ENCODE measurements around the gene SETD7. TPM values are rescaled to one million over a fixed set of nuclear protein-coding genes. Genes with fewer than 3 reads are reported as not detected.

Gene SETD7
- total and polyA plus RNA-seq, 2 donors (not counting 3 experiments of a cell fraction or from before 2014, with no cell fraction given), result 18.8 to 39.9 TPM

- ChIA-PET POLR2A (no interaction called here), CTCF (interaction anchor here (1.4 to 1.5 kb wide), 3 partner anchors 8 to 446 kb away, joined by 3 to 6 read pairs (median 4); no protein-coding TSS in a partner anchor)
- Histone ChIP-seq H2AFZ (ENCODE audit: low read depth, low read length) (no peak overlapping the region), H3K9me3 (replicated peaks; ENCODE audit: control insufficient read depth, insufficient read depth, low read length) (no peaks in the 10 kb centered on the region), H3K27ac (ENCODE audit: insufficient read depth, low read depth, low read length) (no peak overlapping the region), H4K20me1 (replicated peaks; ENCODE audit: control insufficient read depth, extremely low read depth, insufficient read depth, low read length) (peaks cover 4% of the 10 kb centered on the region), H3K27me3 (ENCODE audit: control insufficient read depth in 2 of 2, insufficient read depth in 2 of 2, low read length in 2 of 2) (no peaks in the 10 kb centered on the region), H3K9ac (replicated peaks; ENCODE audit: extremely low read depth, insufficient read depth, low read length) (no peak overlapping the region), H3K9me1 (replicated peaks; ENCODE audit: control insufficient read depth, extremely low read depth, insufficient read depth, low read length) (no peaks in the 10 kb centered on the region), H3K4me1 (ENCODE audit: control insufficient read depth, extremely low read depth, insufficient read depth, low read length) (no peaks in the 10 kb centered on the region), H3K4me2 (ENCODE audit: insufficient read depth, low read length) (no peak overlapping the region), H3K36me3 (ENCODE audit: control insufficient read depth in 2 of 2, extremely low read depth in 1 of 2, insufficient read depth in 2 of 2, low read length in 2 of 2) (peaks cover 6 to 11% of the 10 kb centered on the region in 2 experiments), H3K79me2 (ENCODE audit: control insufficient read depth, insufficient read depth, low read length) (peaks cover 6% of the 10 kb centered on the region), H3K4me3 (replicated peaks in 1 of 3; ENCODE audit: insufficient read depth in 1 of 3, low read depth in 1 of 3, low read length in 3 of 3) (no peak overlapping the region)
- no peak for FAIRE-seq
- dilution Hi-C loops (cut with MboI; ENCODE audit: extremely low pct_ligation_motif_present, low sequenced_read_pairs), result no loop called here
- no peak for TF ChIP-seq JUN (IDR thresholded peaks at IDR 0.05; ENCODE audit: borderline replicate concordance, insufficient read depth, insufficient read length, low read depth)
- TF ChIP-seq POLR2AphosphoS5 (IDR thresholded peaks at IDR 0.05; ENCODE audit: insufficient read depth, low read depth, low read length), result no peak
- TF ChIP-seq MYC (IDR thresholded peaks at IDR 0.05; ENCODE audit: low read depth, low read length), result no peak
- TF ChIP-seq MAX (IDR thresholded peaks at IDR 0.05; ENCODE audit: insufficient read depth, insufficient read length), result no peak
- TF ChIP-seq EZH2 (IDR thresholded peaks at IDR 0.05; ENCODE audit: borderline replicate concordance, low read depth, low read length, severe bottlenecking), result no peak
- no peak for TF ChIP-seq FOS (IDR thresholded peaks at IDR 0.05; ENCODE audit: borderline replicate concordance, insufficient read depth, low read length)
- TF ChIP-seq POLR2A (IDR thresholded peaks at IDR 0.05; ENCODE audit: low read depth, low read length), result no peak
- TF ChIP-seq GATA2 (IDR thresholded peaks at IDR 0.05; ENCODE audit: insufficient read depth, insufficient read length, low read depth, low read length), result no peak
- no peak for DNase-seq (ENCODE audit: low read depth, low spot score)
- BruUV-seq (replicated peaks), result no TSS peak
- intact Hi-C loops (cut with micrococcal nuclease), result no loop called here
Observed at GRCh38 chr4:139476363-139476762, 79.7 kb downstream of the SETD7 start.

DNA sequence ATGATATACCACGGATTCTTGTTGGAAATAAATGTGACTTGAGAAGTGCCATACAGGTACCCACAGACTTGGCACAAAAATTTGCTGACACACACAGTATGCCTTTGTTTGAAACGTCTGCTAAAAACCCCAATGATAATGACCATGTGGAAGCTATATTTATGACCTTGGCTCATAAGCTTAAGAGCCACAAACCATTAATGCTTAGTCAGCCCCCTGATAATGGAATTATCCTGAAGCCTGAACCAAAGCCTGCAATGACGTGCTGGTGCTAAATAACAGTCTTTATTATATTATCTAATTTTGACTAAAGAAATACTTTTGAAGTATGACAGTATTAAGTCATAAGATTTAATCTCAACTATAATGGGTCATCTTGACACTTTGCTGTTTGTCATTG, 83.2 kb downstream of the SETD7 start:
- Histone ChIP-seq H3K27me3 (ENCODE audit: control insufficient read depth in 2 of 2, insufficient read depth in 2 of 2, low read length in 2 of 2) (no peaks in the 10 kb centered on the region), H3K4me1 (ENCODE audit: control insufficient read depth, extremely low read depth, insufficient read depth, low read length) (no peaks in the 10 kb centered on the region), H3K36me3 (ENCODE audit: control insufficient read depth in 2 of 2, extremely low read depth in 1 of 2, insufficient read depth in 2 of 2, low read length in 2 of 2) (peaks cover 6 to 11% of the 10 kb centered on the region in 2 experiments), H3K4me3 (replicated peaks in 1 of 3; ENCODE audit: insufficient read depth in 1 of 3, low read depth in 1 of 3, low read length in 3 of 3) (no peak overlapping the region), H3K9me3 (replicated peaks; ENCODE audit: control insufficient read depth, insufficient read depth, low read length) (no peaks in the 10 kb centered on the region), H4K20me1 (replicated peaks; ENCODE audit: control insufficient read depth, extremely low read depth, insufficient read depth, low read length) (peaks cover 9% of the 10 kb centered on the region), H3K9ac (replicated peaks; ENCODE audit: extremely low read depth, insufficient read depth, low read length) (no peak overlapping the region), H3K4me2 (ENCODE audit: insufficient read depth, low read length) (no peak overlapping the region), H2AFZ (ENCODE audit: low read depth, low read length) (no peak overlapping the region), H3K79me2 (ENCODE audit: control insufficient read depth, insufficient read depth, low read length) (peaks cover 40% of the 10 kb centered on the region), H3K27ac (ENCODE audit: insufficient read depth, low read depth, low read length) (no peak overlapping the region), H3K9me1 (replicated peaks; ENCODE audit: control insufficient read depth, extremely low read depth, insufficient read depth, low read length) (no peaks in the 10 kb centered on the region)
- CTCF ChIA-PET, result interaction anchor here (0.6 to 1.3 kb wide), 4 partner anchors 23 to 442 kb away, joined by 3 to 4 read pairs (median 3); no protein-coding TSS in a partner anchor
- intact Hi-C loops (cut with micrococcal nuclease), result no loop called here
- TF ChIP-seq FOS (IDR thresholded peaks at IDR 0.05; ENCODE audit: borderline replicate concordance, insufficient read depth, low read length), result no peak
- no peak for TF ChIP-seq MYC (IDR thresholded peaks at IDR 0.05; ENCODE audit: low read depth, low read length)
- TF ChIP-seq POLR2AphosphoS5 (IDR thresholded peaks at IDR 0.05; ENCODE audit: insufficient read depth, low read depth, low read length), result no peak
- TF ChIP-seq JUN (IDR thresholded peaks at IDR 0.05; ENCODE audit: borderline replicate concordance, insufficient read depth, insufficient read length, low read depth), result no peak
- no peak for TF ChIP-seq POLR2A (IDR thresholded peaks at IDR 0.05; ENCODE audit: low read depth, low read length)
- TF ChIP-seq CTCF (IDR thresholded peaks at IDR 0.05; ENCODE audit: extremely low read depth in 1 of 2, insufficient read depth in 1 of 2, low read depth in 1 of 2, low read length in 2 of 2), result no peak
- no peak for TF ChIP-seq MAX (IDR thresholded peaks at IDR 0.05; ENCODE audit: insufficient read depth, insufficient read length)
- no peak for TF ChIP-seq GATA2 (IDR thresholded peaks at IDR 0.05; ENCODE audit: insufficient read depth, insufficient read length, low read depth, low read length)
- no peak for TF ChIP-seq EZH2 (IDR thresholded peaks at IDR 0.05; ENCODE audit: borderline replicate concordance, low read depth, low read length, severe bottlenecking)
- dilution Hi-C loops (cut with MboI; ENCODE audit: extremely low pct_ligation_motif_present, low sequenced_read_pairs), result no loop called here
- FAIRE-seq (no peak), DNase-seq (ENCODE audit: low read depth, low spot score) (no peak)
- POLR2A ChIA-PET, result no interaction called here
- BruUV-seq (replicated peaks), result no TSS peak

All from endothelial cell of umbilical vein (primary cell).